Daoy (cell line): ENCODE measurements around the gene LPIN3. TPM values are rescaled to one million over a fixed set of nuclear protein-coding genes. Genes with fewer than 3 reads are reported as not detected.
A peak's percentile ranks its signal among the peaks of the same experiment; 100 is the strongest.

Experiments used
- DNase-seq: peaks from one replicate; pipeline ENCODE4 v3.0.0-alpha.2; 2015; ENCODE audit warnings: low read depth
- total RNA-seq: library from RNA; depleted of rRNA; stranded (reverse); fragments of >200 nt; shearing (Covaris generic); gene quantifications from 2 replicates; pipeline ENCODE4 v1.2.3, GENCODE V29; 2014

The LPIN3 gene
- total RNA-seq, 1 experiment from 2014 or later, result 0.06 TPM

DNA sequence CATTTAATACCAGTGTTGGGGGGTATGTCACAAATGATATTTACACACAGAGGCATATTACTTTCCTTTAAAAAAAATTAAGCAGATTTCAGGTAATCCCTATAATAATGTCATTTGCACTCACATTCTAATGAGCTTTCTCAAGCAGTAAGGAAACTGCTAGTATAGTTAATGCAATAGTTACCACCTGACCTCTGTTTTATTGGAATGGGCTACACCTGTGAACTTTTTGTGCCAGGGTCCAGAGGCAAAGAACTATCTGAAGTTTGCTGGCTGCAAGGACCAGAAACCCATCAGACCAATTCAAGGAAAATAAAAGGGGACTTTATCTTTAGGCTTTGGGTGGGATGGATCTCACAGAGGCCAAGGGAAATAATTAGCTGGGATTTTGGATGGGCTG lies 20.2 kb upstream of the LPIN3 start:
- no peak for DNase-seq

DNA sequence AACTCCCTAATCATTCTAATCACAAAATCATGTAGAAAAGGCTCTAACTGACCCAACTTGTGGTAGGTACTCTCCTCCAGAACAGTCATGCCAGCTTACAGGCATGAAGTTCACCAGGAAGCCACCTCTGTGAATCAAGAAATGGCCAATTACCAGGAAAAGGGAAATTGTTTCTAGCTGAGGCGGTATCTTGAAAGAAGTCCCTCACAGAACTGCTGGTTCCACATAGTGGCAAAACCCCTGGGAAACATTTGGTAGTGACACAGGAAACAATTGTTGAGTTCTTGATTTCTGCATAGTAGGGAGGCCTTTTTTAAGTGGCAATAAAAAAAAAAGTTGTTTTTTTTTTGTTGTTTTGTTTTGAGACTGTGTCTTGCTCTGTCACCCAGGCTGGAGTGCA lies 19.6 kb upstream of the LPIN3 start:
- DNase-seq, result no peak

DNA sequence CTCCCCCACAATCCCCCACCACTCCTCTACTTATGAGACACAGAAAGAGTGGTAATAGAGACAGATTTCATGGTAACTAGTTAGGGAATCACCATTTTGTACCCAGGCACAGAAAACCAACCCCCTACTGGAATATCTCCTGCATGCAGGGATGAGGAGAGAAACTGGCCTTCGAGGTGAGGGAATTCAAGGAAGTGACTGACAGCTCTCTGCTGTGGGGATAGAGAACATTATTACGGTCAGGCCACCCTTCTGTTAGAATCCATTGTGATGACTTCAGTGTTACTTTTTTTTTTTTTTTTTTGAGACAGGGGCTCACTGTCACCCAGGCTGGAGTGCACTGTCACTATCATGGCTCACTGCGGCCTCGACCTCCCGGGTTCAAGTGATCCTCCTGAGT lies 13.4 kb upstream of the LPIN3 start:
- no peak for DNase-seq

DNA sequence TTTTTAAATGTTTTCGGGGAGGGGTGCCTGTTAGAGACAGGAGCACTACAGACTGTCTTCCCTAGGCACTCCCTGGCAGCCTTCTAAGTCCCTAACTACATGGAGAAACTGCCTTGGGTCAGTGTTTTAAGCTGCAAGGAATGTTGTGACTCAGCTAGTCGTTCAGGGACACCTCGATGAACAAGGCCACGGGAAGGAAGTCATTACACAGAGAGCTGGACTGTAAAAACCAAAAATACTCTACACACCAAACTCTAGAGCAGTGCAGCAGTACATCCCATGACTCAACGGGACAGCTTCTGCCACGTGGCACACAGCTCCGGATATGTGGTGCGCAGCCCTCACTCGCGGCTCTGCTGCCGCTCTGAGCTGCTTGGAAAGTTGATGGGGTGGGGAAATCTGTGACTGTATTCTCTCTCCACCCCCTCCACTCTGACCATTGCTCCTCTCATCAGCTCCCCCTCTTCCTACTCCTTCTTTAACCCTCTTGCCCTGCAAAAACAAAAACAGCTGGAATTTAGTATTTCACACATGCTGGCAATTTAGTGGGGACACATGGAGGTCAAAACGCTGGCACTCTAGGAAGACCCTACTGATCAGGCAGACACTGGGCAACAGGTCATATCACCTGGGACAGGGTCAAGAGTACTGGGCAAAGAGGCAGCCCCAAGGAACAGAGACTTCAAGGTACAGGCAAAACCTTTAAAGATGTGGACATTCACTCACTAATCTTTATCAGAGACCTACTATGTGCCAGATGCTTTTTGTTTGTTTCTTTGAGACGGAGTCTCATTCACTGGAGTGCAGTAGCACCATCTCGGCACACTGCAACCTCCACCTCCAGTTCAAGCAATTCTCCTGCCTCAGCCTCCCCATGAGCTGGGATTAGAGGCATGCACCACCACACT lies 10.9 kb upstream of the LPIN3 start:
- peak; percentile 95 for DNase-seq

DNA sequence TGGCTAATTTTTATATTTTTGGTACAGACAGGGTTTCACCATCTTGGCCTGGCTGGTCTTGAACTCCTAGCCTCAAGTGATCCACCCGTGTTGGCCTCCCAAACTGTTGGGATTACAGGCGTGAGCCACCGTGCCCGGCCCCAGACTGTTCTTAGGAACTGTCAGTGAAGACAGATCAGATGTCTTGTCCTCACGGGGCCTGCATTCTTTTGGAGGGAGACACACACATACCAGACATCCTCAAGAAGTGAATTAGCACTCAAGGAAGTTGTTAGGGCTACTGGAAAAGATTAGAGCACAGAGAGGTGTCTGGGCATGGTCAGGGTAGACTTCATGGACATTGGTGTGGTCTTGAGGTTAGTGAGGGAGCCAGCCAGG lies 10.3 kb upstream of the LPIN3 start:
- DNase-seq, result no peak

DNA sequence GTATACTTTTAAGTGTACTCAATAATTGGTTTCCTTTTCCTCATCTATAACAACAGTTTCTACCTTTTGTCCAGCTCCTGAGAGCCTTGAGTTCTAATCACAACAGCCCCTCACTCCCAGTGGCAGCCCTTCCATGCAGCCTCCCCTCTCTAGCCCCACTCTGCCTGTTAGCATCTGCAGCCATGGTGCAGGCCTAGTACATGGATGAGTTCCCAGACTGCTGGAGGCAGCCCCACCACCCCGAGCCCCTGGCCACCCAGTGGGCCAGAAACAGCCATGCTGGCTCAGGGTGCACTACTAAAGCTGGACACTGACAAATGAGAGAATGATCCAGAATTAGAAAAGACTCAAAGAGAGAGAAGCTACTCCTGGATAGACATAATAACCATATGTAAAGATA lies 9.7 kb upstream of the LPIN3 start:
- no peak for DNase-seq

DNA sequence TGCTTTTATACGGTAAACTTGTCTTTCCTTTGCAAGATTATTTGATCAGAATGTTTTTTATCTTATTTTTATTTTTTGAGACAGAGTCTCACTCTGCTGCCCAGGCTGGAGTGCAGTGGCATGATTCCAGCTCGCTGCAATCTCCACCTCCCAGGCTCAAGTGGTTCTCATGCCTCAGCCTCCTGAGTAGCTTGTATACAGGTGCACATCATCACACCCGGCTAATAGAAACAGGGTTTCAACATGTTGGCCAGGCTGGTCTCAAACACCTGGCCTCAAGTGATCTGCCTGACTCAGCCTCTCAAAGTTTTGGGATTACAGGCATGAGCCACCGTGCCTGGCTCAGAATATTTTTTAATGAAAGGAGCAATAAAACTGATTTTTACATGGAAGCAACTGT lies 8.9 kb upstream of the LPIN3 start:
- DNase-seq, result no peak

DNA sequence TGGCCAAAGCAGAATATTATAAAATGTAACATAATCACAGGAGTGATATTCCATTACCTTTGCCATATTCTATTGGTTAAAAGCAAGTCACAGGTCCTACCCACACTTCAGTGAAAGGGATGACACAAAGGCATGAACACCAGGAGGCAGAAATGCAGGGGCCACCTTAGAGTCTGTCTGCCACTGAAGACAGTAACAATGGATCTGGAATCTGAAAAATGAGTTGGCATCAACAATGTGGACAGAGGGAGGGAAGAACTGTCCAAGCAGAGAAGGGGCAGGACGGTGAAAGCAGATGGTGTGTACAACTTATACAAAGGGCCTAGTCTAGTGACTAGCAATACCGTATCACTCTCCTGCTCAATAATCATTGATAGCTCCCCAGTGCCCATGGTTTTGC lies 6.6 kb upstream of the LPIN3 start:
- DNase-seq, result no peak

DNA sequence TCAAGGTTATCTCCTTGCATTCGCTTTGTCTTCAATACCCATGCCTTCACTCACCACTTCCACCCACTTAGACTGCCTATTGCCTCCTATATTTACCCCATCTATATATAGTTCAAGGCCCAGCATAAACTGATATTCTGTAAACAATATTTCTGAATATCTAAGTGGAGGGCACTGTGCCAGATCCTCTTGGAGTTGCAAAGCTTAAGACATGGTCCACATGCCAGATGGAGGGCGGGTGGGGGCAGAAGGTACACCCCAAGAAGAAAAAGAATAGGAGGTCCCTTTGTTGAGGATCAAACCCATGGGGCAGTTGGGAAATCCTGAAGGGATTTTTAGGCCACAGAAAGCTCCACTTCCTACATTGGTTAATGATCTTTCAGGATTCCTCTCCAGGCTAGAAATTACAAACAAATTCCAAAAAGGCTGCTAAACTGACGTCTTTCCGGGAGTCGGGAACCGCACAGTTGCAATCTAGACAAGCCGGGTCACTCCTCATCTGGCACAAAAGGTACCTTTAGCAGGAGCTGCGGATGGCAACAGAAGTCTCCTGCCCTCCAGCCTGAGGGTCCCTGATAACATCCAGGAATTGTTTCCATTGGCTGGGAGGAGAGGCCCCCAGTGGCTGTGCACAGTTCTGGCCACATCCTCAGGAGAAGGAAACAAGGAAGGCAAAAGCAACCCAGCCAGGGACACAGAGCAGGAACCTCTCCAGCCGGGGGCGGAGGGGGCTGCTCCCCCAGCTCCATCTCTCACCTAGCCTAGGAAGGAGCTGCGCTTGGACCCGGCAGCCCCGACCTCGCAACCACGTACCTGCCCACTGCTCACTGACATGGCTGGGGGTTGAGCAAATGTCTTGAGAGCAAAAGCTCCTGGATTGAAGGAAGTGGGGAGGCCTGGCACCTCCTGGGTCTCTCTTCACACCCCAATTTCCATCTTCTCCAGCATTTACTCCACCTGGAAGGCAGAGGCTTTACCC lies 5.9 kb upstream of the LPIN3 start:
- DNase-seq, result no peak

DNA sequence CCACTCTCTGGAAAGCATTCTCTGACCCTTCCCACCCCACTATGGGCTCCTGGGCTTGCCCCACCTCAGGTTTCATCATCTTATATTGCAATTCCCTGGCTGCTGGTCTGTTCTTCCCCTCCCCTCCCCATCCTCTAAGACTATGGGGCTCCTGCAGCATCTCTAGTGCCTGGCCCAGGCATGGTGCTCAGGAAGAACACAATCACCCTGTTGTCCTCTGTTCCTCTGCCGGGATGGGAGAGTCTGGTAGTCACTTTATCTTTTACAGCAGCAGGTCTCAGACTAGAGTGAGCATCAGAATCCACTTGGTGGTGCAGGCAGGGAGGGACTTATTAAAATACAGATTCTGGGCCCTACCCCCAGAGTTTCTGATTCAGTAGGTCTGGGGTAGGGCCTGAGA lies 5.0 kb upstream of the LPIN3 start:
- DNase-seq, result no peak

DNA sequence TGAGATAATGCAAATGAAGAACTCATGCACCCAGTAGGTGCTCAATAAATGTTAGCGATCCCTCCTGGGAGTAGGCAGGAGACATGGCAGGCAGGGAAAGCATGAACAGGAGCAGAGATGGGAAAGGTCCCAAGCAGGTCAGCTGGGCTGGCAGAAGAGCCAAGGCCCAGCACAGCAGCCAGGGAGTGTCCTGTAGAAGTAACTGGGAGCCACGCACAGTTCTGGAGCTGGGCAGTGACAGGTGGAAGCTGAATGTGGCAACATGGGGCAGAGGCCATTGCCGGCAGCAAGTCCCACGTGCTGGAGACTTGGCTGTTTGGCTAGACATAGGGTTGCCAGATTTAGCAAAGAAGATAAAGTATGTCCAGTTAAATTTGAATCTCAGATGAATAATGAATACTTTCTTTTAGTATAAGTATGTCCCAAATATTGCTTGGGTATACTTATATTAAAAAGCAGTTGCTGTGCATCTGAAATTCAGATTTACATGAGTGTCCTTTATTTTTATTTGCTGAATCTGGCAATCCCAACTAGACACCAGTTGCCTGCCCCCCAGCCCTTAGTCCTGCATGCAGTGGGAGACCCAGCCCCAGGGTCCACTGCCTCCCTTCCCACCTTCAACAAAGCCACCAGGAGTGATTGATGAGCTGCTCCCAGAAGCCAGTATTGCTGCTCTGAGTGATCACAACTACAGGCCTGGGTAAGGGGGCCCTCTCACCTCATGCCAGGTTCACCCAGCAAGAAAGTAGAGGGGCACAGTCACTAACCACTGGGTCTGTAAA lies 3.7 kb upstream of the LPIN3 start:
- no peak for DNase-seq

DNA sequence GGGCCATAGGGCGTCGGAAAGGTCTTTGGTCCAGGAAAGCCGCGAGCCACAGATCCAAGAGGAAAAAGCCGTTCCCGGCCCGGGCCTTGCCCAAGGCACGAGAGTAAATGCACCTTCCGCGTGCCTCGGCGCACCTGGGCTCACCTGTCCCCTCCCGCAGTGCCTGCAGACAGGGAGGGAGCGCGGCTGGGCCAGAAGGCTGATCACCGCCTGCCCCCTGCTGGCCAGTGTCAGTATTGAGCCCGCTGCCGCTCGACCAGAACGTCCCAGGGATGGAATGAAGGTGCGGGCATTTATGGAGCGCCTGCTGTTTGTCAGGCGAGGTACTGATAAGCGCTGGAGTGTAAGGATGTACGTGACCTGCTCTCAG lies 679 bp upstream of the LPIN3 start:
- DNase-seq, result peak; percentile 71

DNA sequence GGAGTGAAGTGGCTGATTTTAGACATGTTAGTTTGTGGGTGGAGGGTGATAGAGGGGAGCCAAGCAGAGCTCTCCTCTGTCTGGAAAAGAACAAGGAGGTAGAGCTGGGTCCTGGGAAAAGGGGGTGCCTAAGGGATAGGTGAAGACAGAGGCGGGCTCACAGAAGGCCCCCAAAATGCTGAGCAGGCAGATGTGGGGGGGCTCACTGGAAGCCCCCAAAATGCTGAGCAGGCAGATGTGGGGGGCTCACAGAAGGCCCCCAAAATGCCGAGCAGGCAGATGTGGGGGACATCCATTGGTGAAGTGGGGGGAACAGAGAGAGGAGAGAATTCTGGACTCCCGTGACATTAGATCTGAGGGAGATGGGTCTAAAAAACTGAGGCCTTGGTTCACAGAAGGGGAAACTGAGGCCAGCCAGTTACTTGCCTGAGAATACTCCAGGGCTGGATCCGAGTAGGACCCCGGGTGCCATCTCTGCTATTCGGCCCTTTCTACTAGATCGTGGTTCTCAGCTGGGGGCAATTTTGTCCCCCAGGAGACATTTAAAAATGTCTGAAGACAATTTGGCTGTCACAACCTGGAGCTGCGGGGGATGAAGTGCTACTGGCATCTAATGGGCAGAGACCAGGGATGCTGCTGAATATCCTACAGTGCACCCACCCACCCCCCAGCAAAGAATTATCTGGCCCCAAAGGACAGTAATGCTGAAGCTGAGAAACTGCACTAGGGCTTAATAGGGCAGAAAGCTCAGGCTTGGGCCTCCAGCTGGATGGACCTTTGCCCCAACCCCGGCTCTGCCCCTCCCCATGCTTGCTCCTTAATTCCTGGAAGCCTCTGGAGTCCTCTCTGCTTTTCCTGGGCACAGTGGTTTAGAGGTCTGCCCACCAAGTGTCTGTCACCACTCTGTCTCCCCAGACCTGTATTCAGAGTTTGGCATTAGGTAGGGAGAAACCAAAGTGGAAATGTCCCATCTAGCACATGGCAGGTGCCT lies 2.1 kb downstream of the LPIN3 start:
- no peak for DNase-seq

DNA sequence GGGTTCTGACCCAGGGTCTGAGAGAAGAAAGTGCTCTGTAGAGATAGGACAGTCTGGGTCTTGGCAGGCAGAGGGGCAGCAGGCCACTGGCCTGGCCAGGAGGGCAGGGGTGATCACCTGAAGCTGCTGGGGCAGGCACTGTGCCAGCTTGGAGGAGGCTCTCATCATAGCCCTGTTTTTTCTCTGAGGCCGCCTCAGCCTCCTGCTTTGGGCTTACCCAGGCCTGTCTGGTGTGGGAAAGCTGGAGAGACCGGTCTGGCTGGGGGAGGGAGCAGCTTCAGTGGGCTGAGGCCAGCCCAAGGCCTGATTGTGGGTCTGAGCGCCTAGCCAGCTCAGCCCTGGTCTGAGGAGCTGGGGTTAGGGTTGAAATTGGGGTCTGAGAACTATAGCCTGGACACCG lies 3.9 kb downstream of the LPIN3 start:
- no peak for DNase-seq

DNA sequence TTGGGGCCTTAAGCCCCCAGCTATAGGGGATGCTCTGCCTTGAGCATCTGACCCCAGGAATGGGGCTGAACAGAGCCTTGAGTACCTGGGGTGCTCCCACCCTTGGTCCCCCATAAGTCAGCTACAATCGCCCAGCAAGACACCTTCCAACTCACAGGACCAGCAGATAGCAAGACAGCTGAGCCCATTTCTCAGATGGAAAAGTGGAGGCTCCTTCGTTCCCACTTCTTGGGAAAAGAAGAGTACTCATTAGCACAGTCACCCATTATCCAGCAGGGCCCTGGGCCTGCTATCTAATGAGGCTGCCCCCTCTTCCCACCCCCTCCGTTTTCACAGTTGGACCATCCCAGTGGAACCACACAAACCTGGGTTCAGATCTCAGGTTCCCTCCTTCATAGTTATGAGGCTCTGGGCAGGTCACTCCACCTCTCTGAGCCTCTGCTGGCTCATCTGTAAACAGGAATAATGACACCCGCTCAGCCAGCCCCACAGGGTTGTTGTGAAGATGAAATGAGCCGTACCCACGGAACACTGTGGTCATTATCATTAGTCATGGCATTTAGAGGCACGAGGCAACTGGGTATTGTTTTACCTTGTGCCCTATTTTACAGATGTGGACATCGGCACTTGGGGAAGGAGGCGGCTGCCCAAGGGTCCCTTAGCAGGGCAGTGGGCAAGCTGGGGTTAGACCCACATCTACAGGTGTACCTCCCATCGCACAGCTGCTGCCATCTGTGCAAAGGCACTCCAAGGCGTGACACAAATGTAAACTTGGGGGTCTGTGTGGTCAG lies 4.5 kb downstream of the LPIN3 start:
- peak; percentile 28 for DNase-seq

DNA sequence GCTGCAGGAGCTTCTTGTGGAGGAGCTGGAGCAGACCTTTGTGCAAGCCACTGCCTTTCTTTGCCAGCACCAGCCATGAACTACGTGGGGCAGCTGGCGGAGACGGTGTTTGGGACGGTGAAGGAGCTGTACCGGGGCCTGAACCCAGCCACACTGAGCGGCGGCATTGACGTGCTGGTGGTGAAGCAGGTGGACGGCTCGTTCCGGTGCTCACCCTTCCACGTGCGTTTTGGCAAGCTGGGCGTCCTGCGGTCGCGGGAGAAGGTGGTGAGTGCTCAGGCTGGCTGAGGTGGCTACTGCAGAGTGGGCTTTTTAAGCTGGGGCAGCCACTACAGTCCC lies 5.1 kb downstream of the LPIN3 start:
- DNase-seq, result no peak

DNA sequence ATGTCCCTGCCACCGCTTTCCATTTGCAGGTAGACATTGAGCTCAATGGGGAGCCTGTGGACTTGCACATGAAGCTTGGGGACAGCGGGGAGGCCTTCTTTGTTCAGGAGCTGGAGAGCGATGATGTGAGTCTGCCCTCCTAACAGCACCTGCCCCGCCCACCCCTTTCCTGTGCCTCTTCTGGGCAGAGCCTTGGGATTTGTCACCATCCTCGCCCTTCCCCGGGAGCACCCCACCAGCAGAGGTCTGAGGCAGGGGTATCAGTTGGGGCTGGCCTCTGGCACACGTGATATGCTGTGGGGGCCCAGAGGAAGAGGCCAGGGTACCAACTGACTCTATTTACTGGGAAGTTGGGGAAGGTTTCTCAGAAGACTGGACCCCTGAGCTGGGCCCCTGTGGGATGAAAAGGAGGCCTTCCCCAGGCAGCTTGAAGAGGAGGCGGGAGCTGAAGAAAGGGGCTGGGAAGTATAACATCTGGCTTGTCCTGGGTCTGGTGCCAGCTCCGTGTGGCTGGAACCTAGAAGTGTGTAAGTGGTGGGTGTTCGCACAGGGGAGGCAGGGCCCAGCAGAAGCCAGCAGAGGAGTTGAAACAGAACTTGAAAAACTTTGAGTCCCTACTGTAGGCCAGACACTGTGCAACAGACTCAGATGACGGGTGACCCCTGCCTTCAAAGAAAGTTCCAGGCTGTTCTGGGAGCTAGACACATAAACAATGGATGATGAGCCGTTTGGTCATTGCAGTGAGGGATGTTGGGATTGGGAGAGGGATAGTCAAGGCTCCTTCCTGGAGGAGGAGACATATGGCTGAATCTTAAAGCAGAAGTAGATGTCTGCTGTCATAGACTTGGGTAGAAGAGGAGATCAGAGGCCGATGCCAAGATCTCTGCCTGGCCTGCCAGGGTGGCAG lies 7.2 kb downstream of the LPIN3 start:
- no peak for DNase-seq

DNA sequence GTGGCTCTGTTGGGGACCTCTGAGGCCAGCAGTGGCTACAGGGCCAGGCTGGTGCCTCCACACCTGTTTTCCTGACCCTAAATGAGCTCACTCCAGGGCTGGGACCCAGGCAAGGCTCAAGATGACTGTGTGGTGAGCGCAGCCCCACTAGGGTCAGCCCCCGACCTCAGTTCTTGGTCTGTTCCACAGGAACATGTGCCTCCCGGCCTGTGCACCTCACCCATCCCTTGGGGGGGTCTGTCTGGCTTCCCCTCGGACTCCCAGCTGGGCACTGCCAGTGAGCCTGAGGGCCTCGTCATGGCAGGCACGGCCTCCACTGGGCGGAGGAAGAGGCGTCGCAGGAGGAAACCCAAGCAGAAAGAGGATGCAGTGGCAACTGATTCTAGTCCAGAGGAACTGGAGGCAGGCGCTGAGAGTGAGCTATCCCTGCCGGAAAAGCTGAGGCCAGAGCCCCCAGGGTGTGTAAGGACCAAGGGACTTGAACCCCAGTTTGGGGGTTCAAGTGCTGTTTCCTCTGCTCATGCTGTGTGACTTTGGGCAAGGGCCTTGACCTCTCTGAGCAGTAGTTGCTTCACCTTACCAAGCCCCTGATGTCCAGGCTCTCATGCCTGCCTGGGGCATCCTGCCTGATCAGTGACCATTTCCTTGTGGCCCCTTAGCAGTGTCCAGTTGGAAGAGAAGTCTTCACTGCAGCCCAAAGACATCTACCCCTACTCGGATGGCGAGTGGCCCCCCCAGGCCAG lies 8.0 kb downstream of the LPIN3 start:
- DNase-seq, result no peak
